ENCODE results near the gene ERI3. TPM values are rescaled to one million over a fixed set of nuclear protein-coding genes. Genes with fewer than 3 reads are reported as not detected.

The ERI3 gene
- total and polyA plus RNA-seq, 9 of the 15 experiments (the other 6 are each of a cell fraction or from before 2014, with no cell fraction given): 47.8 to 93.4 (median 67.2) TPM

GRCh38 chr1:44261171-44261817 lies 93.8 kb downstream of the ERI3 start (continued):
- TF ChIP-seq, protein P1, sequence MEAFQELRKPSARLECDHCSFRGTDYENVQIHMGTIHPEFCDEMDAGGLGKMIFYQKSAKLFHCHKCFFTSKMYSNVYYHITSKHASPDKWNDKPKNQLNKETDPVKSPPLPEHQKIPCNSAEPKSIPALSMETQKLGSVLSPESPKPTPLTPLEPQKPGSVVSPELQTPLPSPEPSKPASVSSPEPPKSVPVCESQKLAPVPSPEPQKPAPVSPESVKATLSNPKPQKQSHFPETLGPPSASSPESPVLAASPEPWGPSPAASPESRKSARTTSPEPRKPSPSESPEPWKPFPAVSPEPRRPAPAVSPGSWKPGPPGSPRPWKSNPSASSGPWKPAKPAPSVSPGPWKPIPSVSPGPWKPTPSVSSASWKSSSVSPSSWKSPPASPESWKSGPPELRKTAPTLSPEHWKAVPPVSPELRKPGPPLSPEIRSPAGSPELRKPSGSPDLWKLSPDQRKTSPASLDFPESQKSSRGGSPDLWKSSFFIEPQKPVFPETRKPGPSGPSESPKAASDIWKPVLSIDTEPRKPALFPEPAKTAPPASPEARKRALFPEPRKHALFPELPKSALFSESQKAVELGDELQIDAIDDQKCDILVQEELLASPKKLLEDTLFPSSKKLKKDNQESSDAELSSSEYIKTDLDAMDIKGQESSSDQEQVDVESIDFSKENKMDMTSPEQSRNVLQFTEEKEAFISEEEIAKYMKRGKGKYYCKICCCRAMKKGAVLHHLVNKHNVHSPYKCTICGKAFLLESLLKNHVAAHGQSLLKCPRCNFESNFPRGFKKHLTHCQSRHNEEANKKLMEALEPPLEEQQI (IDR thresholded peaks at IDR 0.05): no peak
- TF ChIP-seq NFIC (IDR thresholded peaks at IDR 0.05) (no peak), NONO (IDR thresholded peaks at IDR 0.05; ENCODE audit: low read depth in 2 of 2, low read length in 1 of 2) (no peak)

- Histone ChIP-seq H3K9me1 (ENCODE audit: control insufficient read depth, insufficient read depth, low read length) (no peaks in the 10 kb centered on the region), H3K36me3 (ENCODE audit: control insufficient read depth, insufficient read depth, low read length) (peaks cover 6% of the 10 kb centered on the region; the same call in 2 of the 3 replicates), H3K4me2 (ENCODE audit: insufficient read depth, low read length) (no peak overlapping the region), H4K20me1 (replicated peaks; ENCODE audit: control insufficient read depth, insufficient read depth, low read length) (no peaks in the 10 kb centered on the region; the same call in 1 of the 2 replicates), H3K27me3 (ENCODE audit: control insufficient read depth in 2 of 2, insufficient read depth in 2 of 2, low read length in 2 of 2) (no peaks in the 10 kb centered on the region), H2AFZ (ENCODE audit: low read depth, low read length) (no peak overlapping the region), H3K4me1 (replicated peaks in 1 of 2; ENCODE audit: control insufficient read depth in 2 of 2, insufficient read depth in 2 of 2, low read length in 2 of 2) (peaks cover 0 to 10% of the 10 kb centered on the region in 2 experiments; a peak in 3 of 5 replicates), H3K79me2 (ENCODE audit: control insufficient read depth, insufficient read depth, low read length) (no peaks in the 10 kb centered on the region), H3K4me3 (no peak overlapping the region), H3K9ac (ENCODE audit: insufficient read depth in 1 of 2, low read depth in 2 of 2, low read length in 2 of 2) (no peak overlapping the region; a peak in 1 of 4 replicates), H3K27ac (ENCODE audit: extremely low read depth, low read depth, low read length) (no peak overlapping the region), H3K9me3 (replicated peaks; ENCODE audit: control insufficient read depth, insufficient read depth, low read depth, low read length) (no peaks in the 10 kb centered on the region)
- POLR2A ChIA-PET: interaction anchor here (1.0 to 1.3 kb wide), 2 partner anchors 22 to 62 kb away, joined by 3 read pairs; no protein-coding TSS in a partner anchor
- ATAC-seq: peak; percentile 54
- TF ChIP-seq ZFP36 (IDR thresholded peaks at IDR 0.05; ENCODE audit: low read depth, low read length, partially characterized antibody) (peak; percentile 94), SOX6 (IDR thresholded peaks at IDR 0.05) (no peak), MEIS2 (IDR thresholded peaks at IDR 0.05; ENCODE audit: partially characterized antibody) (peak; percentile 20)
- peak in 2 of 4 experiments; percentile 12 to 34 for DNase-seq (ENCODE audit: extremely low read depth in 1 of 4, low spot score in 3 of 4)
- in situ Hi-C loops (cut with MboI) (no loop called here), intact Hi-C loops (cut with micrococcal nuclease) (no loop called here)
- 54% methylated on average over 4 of the region's 4 CpGs for WGBS (ENCODE audit: insufficient coverage, low coverage, missing lambda C conversion rate)
- no peak for FAIRE-seq
- no TSS peak for BruUV-seq (replicated peaks)
- CTCF ChIA-PET (ENCODE audit: low intra/inter-chr PET ratio): no interaction called here
Observed at GRCh38 chr1:44260792-44261170, 94.3 kb downstream of the ERI3 start.
